ENCODE results near the gene DIAPH3.

DIAPH3 gene

DNA sequence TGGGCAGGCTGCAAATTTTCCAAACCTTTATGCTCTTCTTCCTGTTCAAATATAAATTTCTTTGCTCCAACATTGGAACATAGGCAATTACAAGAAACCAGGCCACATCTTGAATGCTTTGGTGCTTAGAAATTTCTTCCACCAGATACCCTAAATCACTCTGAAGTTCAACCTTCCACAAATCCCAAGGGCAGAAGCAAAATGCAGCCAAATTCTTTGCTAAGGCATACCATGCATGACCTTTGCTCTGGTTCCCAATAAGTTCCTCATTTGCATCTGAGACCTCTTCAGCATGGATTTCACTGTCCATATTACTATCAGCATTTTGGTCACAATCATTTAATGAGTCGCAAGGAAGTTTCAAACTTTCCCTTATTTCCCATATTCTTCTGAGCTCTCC, 130.9 kb downstream of the DIAPH3 start (continued):
- TF ChIP-seq WT1 (tag by site-specific recombination; IDR thresholded peaks at IDR 0.05) (no peak), ZFP37 (tag by site-specific recombination; IDR thresholded peaks at IDR 0.05) (no peak), ZBTB48 (tag by site-specific recombination; IDR thresholded peaks at IDR 0.05) (no peak), SP2 (tag by site-specific recombination; IDR thresholded peaks at IDR 0.05) (no peak), ZNF18 (tag by site-specific recombination; IDR thresholded peaks at IDR 0.05) (no peak)

GRCh38 chr13:60028021-60028420, 135.7 kb downstream of the DIAPH3 start:
- Histone ChIP-seq H3K9me3 (ENCODE audit: control insufficient read depth, insufficient read depth, low read depth, low read length) (no peaks in the 10 kb centered on the region), H3K4me3 (ENCODE audit: low read depth, low read length) (no peak overlapping the region), H3K36me3 (ENCODE audit: control insufficient read depth in 2 of 2, insufficient read depth in 1 of 2, low read length in 2 of 2) (no peaks in the 10 kb centered on the region), H3K4me1 (ENCODE audit: control insufficient read depth, insufficient read depth, low read length) (no peaks in the 10 kb centered on the region), H3K27ac (ENCODE audit: extremely low read depth, low read depth, low read length) (no peak overlapping the region)
- TF ChIP-seq ZNF157 (tag by site-specific recombination; IDR thresholded peaks at IDR 0.05) = no peak
- no peak for TF ChIP-seq ZNF211 (tag by site-specific recombination; IDR thresholded peaks at IDR 0.05; ENCODE audit: low read depth)
- TF ChIP-seq ZNF155 (tag by site-specific recombination; IDR thresholded peaks at IDR 0.05) = no peak
- no peak for TF ChIP-seq ZNF398 (tag by site-specific recombination; IDR thresholded peaks at IDR 0.05)
- no peak for TF ChIP-seq ZNF133 (tag by site-specific recombination; IDR thresholded peaks at IDR 0.05)
- TF ChIP-seq ZNF639 (tag by site-specific recombination; IDR thresholded peaks at IDR 0.05) = no peak
- TF ChIP-seq PRDM1 (tag by site-specific recombination; IDR thresholded peaks at IDR 0.05) = peak; percentile 51; the same call in 1 of the 2 replicates
- no peak for TF ChIP-seq OVOL3 (tag by site-specific recombination; IDR thresholded peaks at IDR 0.05)
- ChIA-PET CTCF (no interaction called here), POLR2A (no interaction called here)

DNA sequence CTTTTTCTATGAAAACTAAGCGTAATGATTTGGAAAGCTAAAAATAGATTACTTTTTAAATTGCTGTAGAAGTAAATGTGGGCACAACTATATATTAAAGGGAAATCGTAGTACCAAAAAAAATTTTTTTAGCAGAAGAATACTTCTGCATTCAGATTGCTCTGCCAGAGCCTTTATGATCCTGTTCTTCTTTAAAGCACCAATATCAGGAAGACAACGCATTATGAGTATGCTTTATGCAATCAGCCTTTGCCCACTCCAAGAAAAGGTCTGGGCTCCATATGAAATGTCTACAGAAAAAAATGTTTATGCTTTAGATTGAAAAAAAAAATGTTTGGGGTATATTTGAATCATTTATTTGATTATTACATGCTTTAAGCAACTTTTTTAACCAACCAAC, 137.4 kb downstream of the DIAPH3 start:
- H3K4me1 ChIP-seq (ENCODE audit: control insufficient read depth, insufficient read depth, low read length) = no peaks in the 10 kb centered on the region
- POLR2A ChIA-PET = no interaction called here
- H3K9me3 ChIP-seq (ENCODE audit: control insufficient read depth, insufficient read depth, low read depth, low read length) = no peaks in the 10 kb centered on the region
- TF ChIP-seq CTCF (tag by site-specific recombination; IDR thresholded peaks at IDR 0.05) (no peak), MYNN (tag by site-specific recombination; IDR thresholded peaks at IDR 0.05; ENCODE audit: borderline replicate concordance) (no peak), ZNF747 (tag by site-specific recombination; IDR thresholded peaks at IDR 0.05) (no peak), ZBTB1 (tag by site-specific recombination; IDR thresholded peaks at IDR 0.05) (no peak)
- CTCF ChIA-PET = no interaction called here
- H3K36me3 ChIP-seq (ENCODE audit: control insufficient read depth in 2 of 2, insufficient read depth in 1 of 2, low read length in 2 of 2) = no peaks in the 10 kb centered on the region
- H3K27ac ChIP-seq (ENCODE audit: extremely low read depth, low read depth, low read length) = no peak overlapping the region
- H3K4me3 ChIP-seq (ENCODE audit: low read depth, low read length) = no peak overlapping the region
